Measurements from ENCODE around the gene CDS2.

Gene CDS2

DNA sequence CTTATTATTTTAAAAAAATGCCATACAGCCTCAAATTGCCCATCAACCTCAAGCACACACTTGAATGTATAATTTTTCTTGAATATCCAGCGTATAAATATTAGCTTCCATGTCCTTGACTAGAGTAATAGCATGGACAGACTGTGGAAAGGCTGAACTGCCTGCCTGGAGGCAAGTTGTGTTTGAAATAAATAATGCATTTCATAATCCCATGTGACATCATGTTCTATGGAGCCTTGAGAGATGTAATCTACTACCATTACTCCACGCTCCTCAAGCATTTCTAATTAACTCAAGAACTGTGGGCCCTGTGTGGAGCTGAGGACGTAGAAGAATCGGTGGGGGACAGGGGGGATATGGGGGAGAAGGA is 94.2 kb downstream of the CDS2 start:
- no peaks in the 10 kb centered on the region for H3K27me3 Mint-ChIP-seq
- H3K4me1 Mint-ChIP-seq = no peaks in the 10 kb centered on the region
- no peak overlapping the region for H3K27ac Mint-ChIP-seq
- no peak overlapping the region for H3K4me3 Mint-ChIP-seq
- H3K9me3 Mint-ChIP-seq = no peaks in the 10 kb centered on the region
- no peaks in the 10 kb centered on the region for H3K36me3 Mint-ChIP-seq

DNA sequence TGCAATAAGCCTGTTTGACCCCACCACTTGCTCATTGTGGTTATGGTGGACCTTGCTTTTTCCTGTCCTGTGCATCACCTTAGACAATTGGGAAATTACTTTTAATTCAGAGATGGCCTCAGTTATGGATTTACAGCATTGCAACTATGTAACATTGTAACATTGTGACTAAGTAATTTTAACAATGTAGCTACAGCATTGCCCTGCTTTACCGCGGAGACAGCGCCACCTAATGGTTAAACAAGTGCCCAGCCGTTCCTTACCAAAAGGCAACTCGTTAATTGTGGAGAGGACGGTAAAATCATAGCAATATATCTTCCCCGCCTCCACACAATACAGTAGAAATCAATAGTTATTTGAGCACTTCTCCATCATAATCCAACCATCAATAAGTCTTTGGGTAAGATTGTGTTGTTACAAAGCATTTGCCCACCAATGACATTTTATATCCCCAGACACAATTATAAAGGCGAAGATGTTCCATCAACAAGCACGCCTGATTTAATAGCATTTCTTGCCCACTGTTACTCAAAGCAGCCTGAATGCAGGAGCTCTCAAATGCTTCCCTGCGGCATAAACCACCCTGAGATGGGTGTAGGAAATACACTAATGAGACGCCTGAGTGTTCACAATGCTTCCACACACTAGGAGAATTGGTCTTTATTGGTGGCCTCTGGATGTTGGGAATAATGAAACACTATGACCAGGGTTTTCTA is 96.3 kb downstream of the CDS2 start:
- Mint-ChIP-seq H3K27ac (no peak overlapping the region), H3K36me3 (no peaks in the 10 kb centered on the region), H3K27me3 (no peaks in the 10 kb centered on the region), H3K4me1 (no peaks in the 10 kb centered on the region), H3K9me3 (no peaks in the 10 kb centered on the region), H3K4me3 (no peak overlapping the region)

GRCh38 chr20:5230544-5230943 is 103.7 kb downstream of the CDS2 start:
- H3K9me3 Mint-ChIP-seq = no peaks in the 10 kb centered on the region
- peaks cover 7% of the 10 kb centered on the region for H3K27me3 Mint-ChIP-seq
- no peak overlapping the region for H3K27ac Mint-ChIP-seq
- H3K4me3 Mint-ChIP-seq = no peak overlapping the region
- H3K4me1 Mint-ChIP-seq = no peaks in the 10 kb centered on the region
- H3K36me3 Mint-ChIP-seq = peaks cover 2% of the 10 kb centered on the region

DNA sequence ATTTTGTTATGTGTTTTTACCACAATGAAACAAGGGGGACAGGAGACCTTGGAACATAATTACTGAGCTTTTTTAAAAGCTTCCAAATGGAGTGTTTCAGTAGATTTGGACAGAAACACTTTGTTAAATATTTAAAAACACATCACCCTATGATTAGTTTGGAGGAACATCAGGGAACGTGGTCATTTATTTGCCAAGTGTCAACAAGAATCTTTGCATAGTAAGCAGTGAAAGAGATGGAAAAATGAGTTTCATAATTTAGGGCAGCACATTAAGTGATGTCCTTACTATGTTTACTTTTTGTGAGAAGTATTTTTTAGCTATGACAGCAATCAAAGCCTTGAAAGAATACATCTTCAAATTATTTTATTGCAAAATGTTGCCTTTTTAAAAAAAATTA is 107.3 kb downstream of the CDS2 start:
- H3K9me3 Mint-ChIP-seq = no peaks in the 10 kb centered on the region
- H3K4me1 Mint-ChIP-seq = no peaks in the 10 kb centered on the region

GRCh38 chr20:5234978-5235377 is 108.2 kb downstream of the CDS2 start:
- Mint-ChIP-seq H3K9me3 (no peaks in the 10 kb centered on the region), H3K4me1 (no peaks in the 10 kb centered on the region), H3K27me3 (peaks cover 36% of the 10 kb centered on the region), H3K27ac (no peak overlapping the region), H3K36me3 (peaks cover 2% of the 10 kb centered on the region), H3K4me3 (no peak overlapping the region)

More for the DNA sequence above, 107.3 kb downstream of the CDS2 start:
- Mint-ChIP-seq H3K4me3 (no peak overlapping the region), H3K36me3 (peaks cover 2% of the 10 kb centered on the region), H3K27me3 (peaks cover 31% of the 10 kb centered on the region), H3K27ac (no peak overlapping the region)

All from activated naive CD4-positive, alpha-beta T cell treated with anti-CD3 and anti-CD28 coated beads, Interleukin-2, amount 50 U/mL, for 24 hours (primary cell).